ENCODE results near the gene TMEM72.

The TMEM72 gene

DNA sequence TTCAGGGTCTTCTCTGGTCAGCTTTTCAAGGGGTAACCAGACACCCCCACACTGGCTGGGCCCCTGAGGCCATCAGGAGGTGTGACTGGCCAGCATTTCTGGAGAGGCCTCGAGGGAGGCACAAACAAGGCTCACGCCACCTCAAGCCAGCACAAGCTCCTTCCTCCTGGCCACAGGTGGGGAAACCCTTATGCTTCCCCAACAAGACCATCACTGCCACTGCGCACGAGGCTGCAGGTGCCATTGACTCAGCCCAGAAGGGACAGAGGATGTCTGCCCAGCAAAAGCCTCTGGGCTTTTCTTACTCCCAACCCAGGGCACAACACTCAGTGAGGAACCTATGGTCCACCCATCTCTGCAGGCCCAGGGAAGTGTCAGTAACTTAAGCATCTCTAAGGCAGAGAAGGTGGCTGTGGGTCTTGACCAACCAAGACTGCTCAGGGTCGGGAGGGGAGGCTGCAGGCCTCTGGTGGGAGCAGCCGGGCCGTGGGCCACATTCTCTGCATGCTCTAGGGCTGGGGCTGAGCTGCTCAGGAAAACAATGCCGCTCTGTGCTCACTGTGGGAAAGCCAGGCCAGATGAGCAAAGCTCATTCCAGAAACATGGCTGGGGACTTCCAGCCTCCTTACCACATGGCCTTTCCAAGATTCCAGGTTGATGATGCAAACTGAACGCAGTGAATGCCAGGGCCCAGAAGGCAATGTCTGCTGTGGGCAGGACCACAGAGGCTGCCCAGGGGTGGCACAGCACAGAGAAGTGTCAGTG lies 24.2 kb downstream of the TMEM72 start:
- DNase-seq = peak; percentile 81

DNA sequence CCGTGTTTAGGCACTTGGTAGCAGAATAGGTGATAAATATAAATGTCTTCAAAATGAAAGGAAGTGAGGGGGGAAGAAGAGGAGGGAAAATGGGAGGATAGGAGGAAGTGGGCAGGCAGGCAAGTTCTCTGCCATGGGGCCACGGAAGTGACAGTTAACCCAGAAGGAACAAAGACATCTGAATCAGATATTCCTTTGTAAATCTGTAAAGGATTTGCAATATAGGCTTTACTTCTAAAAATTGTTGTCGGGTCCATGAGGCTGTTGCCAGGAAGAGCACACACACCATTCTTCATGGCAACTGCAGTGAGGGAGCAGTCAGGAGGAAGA lies 24.8 kb downstream of the TMEM72 start:
- no peak for DNase-seq

DNA sequence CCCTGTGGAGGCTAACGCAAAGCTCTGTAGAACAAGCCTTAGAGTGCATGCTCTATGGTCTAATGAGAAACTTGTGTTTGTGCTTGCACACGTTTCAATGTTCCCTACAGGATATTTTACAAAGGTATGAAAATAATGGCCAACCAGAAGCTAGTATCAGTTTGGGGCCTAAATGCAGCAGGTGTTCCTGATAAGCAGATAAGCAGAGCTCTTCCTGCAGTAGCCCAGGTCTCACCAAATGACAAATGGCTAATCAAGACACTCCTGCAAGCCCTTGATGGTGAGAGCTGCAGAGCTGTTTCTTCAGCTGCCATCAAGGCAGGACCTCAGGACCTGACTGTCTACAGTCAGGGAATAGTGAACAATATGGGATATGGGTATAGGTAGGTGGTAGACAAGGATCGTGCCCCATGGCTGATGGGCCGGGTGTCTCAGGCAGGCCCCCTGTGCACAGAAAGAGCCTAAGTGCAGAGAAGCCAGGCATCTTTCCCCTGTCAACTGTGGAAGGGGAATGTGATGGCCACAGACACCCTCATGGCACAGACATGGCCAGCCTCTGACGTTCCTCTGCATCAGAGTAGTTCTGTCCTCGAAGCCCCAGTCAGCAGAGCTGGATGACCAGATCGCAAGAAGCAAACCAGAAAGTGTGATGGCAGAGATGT lies 25.3 kb downstream of the TMEM72 start:
- DNase-seq = no peak

DNA sequence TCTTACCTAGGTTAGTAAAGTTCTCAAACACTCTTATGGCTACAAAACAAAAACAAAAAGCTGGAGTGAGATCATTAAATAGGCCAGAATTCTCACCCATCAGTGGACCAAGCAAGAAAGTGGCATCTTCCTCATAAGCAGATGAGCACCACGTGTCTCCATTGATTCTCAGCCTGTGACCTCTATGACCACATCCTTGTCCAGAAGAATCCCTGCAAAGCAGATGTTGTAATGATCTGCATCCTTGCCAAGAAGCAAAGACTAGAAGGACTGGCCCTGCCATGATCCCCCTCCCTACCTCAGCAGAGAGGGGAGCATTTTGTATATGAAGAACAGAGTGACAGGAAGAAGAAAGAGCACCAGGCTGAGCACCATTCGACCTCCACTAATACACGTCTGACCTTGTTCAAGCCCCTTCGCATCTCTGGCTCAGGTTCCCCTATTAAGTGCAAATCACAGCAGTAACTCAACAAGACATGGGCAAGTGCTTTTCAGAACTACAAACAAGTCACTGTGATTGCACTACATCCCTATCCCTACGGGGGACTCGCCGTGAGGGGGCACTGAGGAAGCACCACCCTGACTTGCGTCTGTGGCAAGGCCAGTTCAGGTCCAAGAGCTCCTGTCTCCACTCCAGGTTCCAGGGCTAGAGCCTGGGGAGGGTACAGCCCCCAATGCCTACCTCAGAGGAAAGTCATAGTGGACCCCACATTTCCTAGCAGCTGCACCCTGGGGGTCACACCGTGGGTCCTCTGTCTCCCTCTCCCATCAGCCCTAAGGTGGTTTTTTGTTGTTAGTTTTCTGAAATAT lies 26.3 kb downstream of the TMEM72 start:
- DNase-seq = no peak

DNA sequence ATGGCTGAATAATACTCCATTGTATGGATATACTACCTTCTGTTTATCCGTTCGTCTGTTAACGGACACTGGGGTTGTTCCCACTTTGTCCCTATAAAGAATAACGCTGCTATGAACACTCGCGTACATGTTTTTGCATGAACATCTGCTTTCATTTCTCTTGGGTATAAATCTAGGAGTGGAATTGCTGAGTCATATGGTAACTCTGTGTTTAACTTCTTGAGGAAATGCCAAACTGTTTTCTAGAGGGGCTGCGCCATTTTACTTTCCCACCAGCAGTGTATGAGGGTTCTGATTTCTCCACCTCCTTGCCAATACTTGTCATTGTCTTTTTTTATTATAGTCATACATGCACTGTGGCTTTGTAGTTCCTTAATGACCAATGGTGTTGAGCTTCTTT lies 27.8 kb downstream of the TMEM72 start:
- no peak for DNase-seq

DNA sequence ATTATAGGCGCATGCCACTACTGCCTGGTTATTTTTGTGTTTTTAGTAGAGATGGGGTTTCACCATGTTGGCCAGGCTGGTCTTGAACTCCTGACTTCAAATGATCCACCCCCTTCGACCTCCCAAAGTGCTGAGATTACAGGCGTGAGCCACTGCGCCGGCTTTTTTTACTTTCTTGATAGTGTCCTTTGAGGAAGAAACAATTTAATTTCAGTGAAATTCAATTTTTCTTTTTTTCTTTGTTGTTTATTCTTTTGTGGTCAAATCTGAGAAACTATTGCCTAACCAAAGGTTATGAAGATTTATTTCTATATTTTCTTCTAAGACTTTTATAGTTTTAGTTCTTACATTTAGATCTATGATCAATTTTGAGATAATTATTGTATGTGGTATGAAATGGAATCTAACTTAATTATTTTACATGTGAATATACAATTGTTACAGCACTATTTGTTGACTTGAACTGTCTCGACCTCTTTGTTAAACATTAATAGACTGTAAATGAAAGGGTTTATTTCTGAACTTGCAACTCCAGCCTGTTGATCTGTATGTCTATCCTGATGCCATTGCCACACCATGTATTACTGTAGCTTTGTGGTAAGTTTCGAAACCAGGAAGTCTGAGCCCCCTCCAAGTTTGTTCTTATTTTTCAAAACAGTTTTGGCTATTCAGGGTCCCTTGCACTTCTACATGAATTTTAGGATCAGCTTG lies 28.7 kb downstream of the TMEM72 start:
- DNase-seq = no peak

DNA sequence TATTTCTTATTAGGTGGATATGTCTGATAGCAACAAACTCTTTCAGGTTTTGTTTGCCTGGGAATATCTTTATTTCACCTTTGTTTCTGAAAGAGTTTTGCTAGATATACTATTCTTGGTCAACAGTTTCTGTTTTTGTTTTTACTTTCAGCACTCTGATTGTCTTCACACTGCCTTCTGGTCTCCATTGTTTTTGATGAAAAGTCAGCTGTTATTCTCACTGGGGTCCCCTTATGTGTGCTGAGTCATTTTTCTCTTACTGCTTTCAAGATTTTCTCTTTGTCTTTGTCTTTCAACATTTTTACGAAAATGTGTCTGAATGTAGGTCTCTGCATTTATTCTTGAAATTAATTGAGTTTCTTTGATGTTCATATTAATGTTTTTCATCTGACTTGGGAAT lies 33.2 kb downstream of the TMEM72 start:
- no peak for DNase-seq

DNA sequence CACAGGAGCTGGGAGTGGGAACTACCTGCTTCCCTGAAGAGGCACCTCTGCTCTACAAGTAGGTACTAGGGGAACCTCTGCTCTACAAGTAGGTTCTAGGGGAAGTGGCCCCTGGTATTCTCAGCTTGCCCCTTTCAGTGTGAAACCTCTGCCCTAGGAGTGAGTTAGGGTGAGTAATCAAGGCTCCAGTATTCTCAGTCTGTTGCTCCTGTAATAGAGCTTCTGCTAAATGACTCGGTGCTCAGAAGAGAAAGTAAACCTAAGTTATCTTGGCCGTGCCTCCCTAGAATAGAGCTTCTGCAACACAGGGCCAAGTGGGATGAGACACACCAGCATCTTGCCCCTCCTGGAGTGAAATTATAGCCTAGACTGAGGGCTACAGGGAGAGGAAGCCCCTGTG lies 35.1 kb downstream of the TMEM72 start:
- DNase-seq = no peak

DNA sequence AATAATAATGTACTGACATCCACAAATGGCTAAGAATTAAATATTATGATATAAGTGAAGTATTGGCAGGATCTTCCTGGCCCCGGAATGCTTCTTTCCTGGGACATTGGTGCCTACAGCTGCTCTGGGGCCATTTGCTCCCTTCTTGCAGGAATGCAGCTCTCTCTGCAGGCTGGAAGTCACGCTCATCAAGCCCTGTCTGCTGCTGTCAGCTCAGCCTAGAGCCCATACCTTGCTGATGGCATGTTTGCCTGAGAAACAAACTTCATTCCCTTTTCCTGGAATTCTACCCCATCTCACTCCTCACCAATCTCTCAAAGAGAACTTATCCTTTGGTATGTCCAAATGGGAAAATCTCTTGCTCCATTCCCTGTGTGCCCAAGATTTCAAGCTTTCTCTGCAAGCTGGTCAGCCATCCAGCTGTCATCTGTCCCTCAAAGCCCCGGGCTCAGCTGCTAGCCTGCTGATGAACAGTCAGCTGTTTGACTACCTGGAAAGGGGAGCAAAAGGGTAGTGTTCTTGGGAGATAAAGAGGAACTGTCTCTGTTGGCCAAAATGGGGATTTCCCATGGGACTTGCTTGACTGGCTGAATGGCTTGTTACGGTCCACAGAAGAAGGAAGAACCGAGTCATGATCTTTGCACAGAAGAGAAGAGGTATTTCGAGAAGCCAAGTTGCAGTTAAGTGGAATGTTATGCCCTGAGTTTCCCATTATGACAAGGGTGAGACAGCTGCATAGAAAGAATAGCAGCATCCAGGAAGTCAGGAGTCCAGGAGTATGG lies 36.4 kb downstream of the TMEM72 start:
- DNase-seq = no peak

DNA sequence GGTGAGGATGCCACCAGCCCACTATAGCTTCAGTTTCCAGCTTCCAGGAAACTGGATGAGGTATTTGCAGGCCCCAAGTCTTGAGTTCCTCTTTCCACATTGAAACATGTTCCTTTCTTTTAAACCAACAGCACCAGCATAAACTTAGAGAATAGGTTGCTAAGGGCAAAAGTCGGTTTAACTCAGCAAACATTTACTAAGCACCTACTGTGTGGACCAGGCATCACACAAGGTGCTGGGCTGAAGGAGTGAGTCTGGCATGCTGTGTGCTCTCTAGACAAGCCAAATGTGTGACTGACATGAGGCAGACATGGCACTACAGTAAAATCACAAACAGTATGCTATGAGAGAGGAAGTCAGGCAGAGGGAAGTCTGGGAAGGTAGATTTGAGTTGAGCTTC lies 37.5 kb downstream of the TMEM72 start:
- DNase-seq = no peak

DNA sequence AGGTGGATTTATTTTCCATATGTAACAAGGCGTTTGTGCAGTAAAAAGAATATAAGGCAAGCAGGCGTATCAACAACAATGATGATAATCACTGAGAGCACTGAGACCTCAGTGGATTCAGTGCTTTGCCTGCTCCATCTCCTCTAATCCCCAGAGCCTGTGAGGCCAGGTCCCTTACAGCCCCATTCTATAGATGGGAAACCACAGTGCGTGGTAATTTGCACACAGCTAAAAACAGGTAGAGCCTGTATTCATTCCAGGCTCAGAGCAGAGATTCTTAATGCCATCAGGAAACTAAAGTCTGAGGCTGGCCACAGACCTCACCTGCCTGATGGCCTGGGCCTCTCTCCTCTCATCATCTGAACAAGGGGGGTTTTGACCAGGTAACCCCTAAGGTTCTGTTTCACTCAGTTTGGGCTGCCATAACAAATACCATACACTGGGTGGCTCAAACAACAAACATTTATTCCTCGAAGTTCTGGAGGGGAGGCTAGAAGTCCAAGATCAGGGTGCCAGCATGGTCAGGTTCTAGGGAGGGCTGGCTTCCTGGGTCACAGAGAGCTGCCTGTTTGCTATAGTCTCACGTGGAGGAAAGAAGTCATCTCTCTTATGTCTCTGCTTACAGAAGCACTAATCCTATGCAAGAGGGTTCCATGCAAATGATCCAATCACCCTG lies 38.1 kb downstream of the TMEM72 start:
- DNase-seq = no peak

DNA sequence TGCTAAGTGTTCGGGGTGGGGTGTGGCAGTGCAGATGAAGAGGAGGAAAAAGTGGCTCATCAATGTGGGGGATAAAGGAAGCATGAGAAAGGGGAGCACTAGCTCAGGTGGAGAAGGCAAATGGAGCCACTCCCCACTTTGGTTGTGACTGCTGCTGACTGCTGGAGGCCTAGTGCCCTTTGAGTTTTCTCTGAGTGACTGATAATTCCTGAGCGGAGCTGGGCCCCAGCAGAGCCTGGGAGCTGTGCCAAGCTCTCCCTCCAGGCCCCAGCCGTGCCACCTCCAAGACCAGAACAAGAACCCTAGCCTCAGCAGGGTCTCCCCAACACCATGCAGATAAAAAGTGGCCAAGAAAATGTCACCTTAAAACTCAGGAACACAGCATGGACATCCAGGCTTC lies 38.8 kb downstream of the TMEM72 start:
- DNase-seq = no peak

DNA sequence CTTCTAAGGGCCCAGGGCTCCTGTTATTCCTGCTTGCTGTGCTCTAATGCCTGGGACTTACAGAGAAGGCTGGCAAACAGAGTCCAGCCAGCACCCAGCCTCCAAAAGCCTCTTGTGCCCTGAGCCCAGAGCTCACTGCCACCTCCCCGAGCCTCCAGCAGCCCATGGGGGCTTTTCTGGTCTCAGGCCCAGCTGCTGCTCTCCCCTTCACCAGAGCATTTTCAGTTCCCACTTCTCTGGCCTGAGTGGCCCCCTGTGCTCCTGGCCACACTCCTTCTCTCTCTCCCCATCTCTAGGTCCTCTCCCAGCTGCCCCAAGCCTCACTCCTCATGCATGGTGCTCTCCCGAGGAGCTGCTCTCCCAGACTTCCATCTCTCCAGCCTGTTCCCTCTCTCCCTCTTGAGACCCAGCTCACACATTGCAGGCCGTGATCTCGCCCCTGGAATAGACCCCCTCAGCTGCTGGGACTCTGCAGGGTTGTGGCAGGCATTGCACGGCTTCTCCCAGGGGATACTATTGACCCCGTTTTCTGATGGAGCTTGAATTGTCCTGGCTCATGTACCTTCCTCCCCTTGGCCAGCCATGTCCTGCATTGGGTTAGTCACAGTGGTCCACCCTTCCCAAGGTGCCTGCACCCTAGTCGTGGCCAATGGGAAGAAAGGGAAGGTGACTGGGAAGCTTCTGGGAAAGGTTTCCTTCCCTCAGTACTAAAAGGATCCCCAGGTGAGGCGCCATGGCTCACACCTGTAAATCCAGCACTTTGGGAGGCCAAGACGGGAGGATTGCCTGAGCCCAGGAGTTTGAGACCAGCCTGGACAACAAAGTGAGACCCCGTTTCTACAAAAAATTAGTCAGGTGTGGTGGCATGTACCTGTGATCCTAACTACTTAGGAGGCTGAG lies 39.4 kb downstream of the TMEM72 start:
- no peak for DNase-seq

DNA sequence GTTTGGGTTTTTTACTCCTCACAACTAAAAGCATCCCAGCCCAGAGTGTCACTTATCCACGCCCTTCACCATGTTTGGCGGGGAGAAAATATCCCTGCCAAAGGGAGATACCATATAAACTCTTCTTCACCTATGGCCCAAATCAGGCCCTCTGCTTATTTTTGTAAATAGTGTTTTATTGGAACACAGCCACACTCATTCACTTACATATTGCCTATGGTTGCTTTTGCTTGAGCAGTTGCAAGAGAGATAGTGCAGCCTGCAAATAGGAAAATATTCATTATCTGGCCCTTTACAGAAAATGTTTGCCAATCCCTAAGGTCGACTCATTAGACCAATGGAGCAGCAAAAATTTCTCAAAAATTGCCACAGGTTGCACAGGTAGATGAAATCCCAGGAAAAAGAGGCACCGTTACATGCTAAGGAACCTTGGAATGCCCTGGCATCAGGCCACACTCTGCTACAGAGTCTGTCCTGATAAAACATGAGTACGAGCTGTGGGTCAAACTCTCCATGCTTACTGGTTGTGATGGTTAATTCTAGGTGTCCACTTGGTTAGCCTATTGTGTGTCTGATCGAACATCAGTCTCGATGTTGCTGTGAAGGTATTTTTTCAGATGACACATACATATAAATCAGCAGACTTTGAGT lies 40.6 kb downstream of the TMEM72 start:
- DNase-seq = no peak

DNA sequence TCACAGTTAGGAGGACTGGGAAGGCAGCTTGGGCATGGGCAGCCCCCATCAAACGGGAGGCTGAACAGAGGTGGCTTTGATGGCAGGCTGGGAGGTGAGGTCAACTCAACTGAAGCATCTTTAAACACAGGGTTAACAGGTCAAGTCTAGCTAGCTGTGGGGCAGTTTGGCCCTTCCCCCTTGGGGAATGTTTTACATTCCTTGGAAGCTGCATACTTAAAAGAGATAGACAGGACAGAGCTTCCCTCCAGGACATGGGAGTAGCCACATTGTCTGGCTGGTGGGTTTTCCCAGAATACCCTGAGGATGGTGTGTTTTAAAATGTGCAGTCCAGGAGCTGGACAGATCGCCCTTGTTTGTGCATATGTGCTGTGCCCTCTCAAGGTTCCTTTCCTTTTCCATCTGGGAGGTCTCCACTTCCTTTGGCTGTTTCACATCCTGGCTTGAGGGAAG lies 41.7 kb downstream of the TMEM72 start:
- no peak for DNase-seq

DNA sequence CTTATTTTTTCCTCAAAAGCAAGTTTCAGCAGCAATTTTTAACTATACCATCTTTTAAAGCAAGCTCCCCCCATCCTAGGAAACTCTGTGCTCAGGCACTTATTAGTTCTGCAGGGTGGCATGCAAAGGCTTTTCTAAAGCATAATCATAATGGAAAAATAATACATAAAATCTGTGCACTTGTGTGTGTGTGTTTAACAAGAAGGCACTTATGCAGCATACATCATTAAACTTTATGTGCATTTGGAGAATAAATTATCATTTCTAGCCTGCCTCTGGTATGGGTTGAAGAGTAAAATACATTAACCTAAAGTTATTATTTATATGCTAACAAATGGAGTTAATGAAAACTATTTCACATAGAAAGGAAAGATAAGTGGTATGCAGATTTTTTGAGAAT lies 42.9 kb downstream of the TMEM72 start:
- DNase-seq = no peak

DNA sequence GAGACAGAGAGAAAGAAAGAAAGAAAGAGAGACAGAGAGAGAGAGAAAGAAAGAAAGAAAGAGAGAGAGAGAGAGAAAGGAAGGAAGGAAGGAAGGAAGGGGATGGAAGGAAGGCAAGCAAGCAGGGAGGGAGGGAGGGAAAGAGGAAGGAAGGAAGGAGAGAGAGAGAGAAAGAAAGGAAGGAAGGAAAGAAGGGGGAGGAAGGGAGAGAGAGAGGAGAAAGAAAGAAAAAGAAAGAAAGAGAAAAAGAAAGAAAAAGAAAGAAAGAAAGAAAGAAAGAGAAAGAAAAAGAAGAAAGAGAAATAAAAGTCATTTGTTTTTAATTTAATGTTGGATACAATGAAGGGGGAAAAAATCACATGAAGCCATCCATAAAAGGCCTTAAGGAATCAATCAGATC lies 43.8 kb downstream of the TMEM72 start:
- no peak for DNase-seq

DNA sequence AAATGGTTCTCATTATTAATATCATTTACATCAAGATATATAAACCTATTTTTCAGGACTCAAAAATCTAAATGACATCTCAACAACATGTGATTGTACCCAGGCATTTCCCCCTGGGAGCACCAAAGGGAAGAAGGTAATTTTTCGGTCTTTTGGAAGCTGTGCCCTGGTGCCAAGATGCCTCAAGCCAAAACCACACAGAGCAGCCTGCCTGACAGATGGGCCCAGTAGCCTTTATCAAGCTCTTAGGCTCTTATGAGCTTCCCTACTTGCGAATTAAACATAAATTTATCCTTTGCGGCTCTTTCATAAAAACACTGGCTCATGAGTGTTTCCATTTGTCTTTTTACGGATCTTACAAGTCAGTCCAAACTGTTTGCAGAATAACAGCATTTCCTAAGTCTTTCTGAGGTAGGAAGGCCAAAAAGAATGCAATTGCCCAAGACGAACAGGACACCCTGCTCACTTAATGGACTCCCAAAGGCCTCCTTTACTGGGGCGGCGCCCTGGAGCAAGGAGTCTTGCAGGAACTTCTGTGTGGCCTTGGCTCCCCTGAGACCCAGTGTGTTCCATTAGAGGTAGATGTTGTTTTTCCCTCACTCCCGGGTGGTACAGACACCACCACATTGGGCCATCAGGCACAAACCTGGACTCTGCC lies 44.4 kb downstream of the TMEM72 start:
- no peak for DNase-seq

DNA sequence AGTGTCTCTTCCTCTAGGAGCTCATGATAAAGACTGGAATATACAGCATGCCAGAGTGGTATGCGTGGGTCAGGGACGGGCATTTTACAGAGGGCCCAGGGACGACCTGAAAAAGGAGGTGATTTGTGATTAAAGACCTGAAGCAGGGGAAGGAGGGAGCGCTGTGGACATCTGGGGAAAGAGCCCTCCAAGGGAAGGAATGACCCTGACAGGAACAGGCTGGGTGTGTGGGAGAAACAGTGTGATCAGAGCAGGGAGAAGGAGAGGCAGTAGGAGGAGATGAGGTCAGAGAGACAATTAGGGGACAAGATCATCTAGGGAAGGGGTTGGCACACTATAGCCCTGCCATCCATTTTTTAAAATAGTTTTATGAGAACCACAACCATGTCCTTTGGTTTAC lies 45.1 kb downstream of the TMEM72 start:
- DNase-seq = no peak

Measured in left hindlimb (tissue), 1 donor.